ENCODE results near the gene FMNL3.
"Not testable (repeated sequence)": the region's sequence is repeated elsewhere in the genome, so short reads cannot be mapped to it uniquely, and the experiment has no call there.

FMNL3 gene, protein sequence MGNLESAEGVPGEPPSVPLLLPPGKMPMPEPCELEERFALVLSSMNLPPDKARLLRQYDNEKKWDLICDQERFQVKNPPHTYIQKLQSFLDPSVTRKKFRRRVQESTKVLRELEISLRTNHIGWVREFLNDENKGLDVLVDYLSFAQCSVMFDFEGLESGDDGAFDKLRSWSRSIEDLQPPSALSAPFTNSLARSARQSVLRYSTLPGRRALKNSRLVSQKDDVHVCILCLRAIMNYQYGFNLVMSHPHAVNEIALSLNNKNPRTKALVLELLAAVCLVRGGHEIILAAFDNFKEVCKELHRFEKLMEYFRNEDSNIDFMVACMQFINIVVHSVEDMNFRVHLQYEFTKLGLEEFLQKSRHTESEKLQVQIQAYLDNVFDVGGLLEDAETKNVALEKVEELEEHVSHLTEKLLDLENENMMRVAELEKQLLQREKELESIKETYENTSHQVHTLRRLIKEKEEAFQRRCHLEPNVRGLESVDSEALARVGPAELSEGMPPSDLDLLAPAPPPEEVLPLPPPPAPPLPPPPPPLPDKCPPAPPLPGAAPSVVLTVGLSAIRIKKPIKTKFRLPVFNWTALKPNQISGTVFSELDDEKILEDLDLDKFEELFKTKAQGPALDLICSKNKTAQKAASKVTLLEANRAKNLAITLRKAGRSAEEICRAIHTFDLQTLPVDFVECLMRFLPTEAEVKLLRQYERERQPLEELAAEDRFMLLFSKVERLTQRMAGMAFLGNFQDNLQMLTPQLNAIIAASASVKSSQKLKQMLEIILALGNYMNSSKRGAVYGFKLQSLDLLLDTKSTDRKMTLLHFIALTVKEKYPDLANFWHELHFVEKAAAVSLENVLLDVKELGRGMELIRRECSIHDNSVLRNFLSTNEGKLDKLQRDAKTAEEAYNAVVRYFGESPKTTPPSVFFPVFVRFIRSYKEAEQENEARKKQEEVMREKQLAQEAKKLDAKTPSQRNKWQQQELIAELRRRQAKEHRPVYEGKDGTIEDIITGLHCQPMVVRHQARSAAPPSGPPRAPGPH

DNA sequence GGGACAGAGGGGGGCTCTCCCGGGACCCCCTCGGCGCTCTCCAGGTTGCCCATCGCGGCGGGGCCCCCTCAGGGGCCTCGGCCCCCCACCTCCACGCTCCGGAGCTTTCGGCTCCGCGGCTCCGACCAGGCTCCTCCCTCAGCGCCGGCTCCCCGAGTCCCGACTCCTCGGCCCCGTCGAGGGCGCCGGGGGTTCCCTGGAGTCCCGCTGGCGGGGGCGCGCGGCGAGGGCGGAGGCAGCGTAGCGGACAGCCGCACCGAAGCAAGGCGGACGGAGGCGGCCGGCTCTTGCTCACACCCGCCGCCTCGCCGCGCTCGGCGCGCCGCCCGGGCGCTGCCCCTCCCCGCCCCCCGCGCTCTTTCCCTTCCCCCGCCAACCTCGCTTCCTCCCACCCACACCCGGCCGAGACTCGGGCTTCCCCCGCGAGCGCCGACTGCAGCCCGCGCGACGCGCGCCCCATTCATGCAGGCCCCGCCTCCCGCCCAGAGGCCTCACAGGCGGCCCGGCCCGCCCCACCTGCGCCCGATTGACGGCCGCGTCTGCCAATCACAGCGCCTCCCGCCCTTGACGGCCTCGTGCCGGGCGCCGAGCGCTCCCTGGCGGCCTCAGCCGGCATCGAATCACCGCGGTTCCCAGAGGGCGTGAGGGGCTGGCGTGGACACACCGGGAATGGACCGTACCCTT is at the start of gene FMNL3:
TSS of gene FMNL3 (minus strand) at position 278 of the 684 bp plus-strand sequence. CDS start at position 53, 225 bp downstream.
- DNase-seq, result peak; percentile 99
- in situ Hi-C loops (cut with HindIII; ENCODE audit: low pct_ligation_motif_present, low pct_unique_long_range_greater_than_20kb, low sequenced_read_pairs), result no loop called here

DNA sequence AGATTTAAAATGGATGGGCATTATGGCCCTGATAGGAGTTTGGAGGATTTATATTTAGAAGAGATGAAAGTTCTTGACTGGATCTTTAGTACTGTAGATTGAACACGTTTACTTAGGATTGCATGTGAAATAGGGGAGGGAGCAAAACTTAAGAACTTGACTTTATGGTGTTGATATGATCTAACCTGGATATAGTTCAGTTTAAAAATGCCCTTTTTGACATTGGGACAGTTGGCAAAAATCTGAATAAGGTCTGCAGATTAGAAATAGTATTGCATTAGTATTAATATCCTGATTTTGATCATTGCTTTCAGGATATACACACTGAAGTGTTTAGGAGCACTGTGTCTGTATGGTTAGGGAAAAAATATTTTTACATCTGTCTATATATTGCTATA is 43.8 kb upstream of the FMNL3 start:
- DNase-seq, result no peak
- in situ Hi-C loops (cut with HindIII; ENCODE audit: low pct_ligation_motif_present, low pct_unique_long_range_greater_than_20kb, low sequenced_read_pairs), result no loop called here

DNA sequence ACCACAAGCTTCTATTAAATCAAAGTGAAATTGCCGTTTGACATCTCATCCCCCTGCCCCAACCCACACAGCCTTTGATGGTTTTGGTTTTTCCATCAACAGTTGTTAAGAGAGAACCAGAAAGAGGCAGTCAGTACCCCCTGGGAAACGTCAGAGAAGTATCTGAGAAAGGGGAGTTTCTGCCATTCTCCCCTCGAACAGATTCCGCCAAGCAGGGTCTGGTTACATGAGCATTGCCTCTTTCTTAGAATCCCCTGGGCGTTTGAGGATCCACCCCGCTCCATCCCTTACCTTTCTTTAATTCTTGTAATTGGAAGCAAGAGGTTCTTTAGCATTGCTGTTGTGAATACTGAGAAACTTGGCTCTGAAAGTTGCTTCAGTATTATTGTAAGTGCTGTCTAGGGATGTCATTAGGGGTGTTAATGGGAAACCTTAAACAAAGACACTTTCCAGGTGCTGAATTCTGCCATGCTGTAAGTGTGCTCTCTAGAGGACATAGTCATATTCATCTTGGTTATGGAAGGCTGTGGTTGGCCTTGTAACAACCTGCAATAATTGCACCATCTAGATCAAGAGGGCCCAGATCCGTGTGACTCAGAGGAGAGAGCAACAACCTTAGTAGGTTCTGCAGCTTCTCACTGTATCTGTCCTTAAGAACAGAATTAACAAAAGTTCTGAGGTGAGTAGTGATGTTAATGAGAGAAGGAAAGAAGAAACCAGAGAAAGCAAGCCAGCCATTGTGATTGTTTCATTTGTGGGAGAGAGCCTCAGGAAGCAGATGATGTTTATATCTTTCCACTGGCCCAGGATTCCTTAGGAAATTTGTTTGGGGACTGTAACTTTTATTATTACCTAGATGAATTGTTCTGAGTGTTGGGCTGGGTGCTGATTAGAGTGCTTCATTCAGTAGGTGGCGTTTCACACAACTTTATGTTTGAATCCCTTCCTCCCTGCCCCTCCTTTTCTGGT is 43.1 kb upstream of the FMNL3 start:
- DNase-seq, result peak; percentile 55
- in situ Hi-C loops (cut with HindIII; ENCODE audit: low pct_ligation_motif_present, low pct_unique_long_range_greater_than_20kb, low sequenced_read_pairs), result no loop called here

DNA sequence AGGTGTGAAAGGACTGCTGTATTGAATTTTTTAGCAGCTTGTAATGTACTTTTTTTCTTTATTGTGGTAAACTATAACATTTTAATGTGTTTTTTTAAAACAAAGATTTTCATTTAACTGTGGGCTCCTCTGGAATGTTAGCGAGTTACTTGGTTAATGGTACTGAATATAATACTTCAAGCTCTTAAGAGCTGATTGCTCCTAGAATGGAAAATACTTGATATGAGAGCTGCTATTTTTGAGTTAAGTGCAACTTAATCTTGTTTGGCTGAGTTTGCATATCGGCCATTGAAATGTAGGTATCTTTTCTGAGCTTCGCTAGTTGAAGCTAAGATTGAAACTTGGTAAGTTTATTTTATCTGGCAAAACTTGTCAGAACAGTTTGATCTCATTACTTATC is 41.6 kb upstream of the FMNL3 start:
- in situ Hi-C loops (cut with HindIII; ENCODE audit: low pct_ligation_motif_present, low pct_unique_long_range_greater_than_20kb, low sequenced_read_pairs), result no loop called here
- no peak for DNase-seq

DNA sequence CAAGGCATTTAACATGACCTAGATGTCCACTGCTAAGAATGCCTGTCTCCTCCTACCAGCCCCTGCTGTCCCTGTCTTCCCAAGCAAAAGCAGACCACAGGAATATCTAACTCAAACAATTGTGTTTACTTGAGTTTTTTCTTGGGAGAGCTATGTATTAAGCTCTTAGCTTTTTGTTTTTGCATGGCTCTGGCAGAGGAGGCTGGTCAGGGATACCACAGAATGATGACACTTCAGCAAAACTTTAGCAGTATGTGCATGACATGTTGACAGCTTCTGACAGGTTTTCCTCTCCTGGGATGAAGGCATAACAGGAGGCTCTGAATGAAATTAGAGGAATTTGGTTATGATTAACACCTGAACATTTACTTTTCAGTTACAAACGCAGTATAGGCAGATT is 41.1 kb upstream of the FMNL3 start:
- in situ Hi-C loops (cut with HindIII; ENCODE audit: low pct_ligation_motif_present, low pct_unique_long_range_greater_than_20kb, low sequenced_read_pairs), result no loop called here
- DNase-seq, result no peak

DNA sequence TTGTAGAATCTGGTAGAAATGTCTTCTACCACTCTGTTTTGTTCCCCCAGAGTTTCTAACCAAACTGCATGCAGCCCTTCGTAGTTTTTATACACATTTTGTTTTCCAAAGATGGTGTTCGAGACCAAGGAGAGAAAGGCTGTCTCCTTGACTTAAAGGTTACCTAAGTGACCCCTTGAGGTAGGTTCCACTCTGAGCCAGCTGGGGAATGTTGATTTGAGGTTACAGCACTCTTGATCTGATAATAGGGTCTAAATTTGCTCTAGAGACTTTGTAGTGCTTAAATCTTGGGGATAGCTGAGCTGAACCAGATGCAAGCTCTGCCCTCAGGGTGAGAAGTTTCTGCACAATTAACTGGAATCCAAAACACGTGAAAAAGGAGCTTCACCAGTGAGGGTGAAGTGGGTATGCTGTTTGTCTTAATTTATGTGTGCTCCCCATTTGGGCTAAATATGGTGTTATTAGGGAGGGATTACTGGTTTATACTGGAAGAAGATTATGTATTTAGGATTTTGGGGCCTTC is 37.2 kb upstream of the FMNL3 start:
- no peak for DNase-seq
- in situ Hi-C loops (cut with HindIII; ENCODE audit: low pct_ligation_motif_present, low pct_unique_long_range_greater_than_20kb, low sequenced_read_pairs), result no loop called here

DNA sequence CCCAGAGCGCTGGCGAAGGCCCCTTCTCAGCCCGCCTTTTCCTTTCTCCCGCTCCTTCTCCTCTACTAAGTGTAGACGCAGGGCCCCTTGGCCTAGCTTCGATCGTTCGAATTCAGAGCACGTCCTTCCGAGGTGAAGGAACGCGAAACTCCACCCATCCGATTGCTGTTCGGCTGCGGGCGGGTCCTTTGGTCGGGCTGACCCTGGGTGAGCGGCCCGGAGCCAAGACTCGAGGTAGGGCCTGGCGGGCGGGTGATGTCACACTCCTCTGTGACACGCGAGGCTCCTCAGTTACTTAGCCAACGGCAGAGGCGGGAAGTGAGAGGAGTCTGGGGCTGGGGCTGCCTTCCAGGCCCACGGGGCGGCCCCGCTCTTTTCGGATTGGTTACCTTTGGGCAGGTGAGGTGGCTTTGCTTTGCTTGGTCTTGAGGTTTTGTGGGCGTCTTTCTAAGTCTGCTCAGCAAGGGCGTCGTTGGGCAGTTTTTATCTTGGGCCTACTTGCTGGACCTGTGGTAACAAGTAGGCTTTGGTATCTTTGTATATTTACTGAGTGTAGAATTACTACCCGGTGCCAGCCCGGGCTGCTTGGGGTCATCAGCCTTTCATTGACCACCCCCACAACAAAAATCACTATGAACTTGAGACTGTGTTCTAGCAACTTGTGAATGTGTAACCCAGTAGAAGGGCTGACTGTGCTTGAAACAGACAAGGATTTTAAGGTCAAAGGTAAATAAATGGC is 34.8 kb upstream of the FMNL3 start:
- in situ Hi-C loops (cut with HindIII; ENCODE audit: low pct_ligation_motif_present, low pct_unique_long_range_greater_than_20kb, low sequenced_read_pairs), result no loop called here
- DNase-seq, result peak; percentile 97

DNA sequence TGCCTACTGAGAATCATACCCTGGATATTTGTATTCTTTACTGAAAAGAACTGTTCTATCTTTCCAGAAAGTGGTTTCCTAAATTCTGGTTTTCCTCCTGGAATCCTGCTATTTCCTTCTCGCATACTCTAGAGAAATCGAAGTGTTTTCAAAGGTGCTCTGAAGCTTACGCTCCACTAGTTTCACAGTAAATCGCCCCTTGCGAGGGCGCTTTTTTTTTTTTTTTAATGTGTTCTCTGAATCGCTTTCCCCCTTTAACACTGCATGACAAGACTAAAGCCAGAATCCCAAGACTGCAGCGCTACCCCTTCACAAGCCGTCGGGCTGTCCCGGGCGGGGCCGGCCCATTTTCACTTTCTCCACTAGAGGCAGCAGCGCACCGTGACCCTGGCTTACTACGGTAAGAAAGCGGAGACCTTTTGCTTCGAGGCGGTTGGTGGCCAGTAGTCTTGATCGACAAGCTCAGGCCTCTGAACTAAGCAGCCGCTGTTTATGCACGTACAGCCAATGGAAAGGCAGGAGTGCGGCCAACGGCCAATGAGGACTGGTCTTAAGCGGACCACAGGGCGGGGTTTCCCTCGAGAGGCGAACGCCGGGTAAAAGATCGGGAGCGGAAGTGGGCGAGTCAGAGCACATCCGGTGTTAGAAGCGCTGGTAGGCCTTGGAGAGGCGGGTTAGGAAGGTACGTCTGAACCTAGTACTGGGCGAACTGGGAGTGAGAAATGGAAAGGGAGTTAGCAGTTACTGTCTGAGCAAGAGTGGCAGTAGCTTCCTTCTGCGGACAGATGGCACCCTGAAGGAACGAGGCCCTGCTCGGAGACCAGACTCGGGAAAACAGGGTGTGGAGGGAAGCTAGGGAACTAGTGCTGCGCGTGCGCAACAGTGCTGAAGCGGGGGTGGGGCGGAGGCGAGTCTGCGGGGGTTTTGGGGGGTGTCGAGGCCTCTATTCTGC is 34.0 kb upstream of the FMNL3 start, which contains the start of gene TMBIM6:
TSS of gene TMBIM6 (plus strand) at position 628 of the 952 bp plus-strand sequence. CDS start 10,937 bp downstream, outside the sequence.
- in situ Hi-C loops (cut with HindIII; ENCODE audit: low pct_ligation_motif_present, low pct_unique_long_range_greater_than_20kb, low sequenced_read_pairs), result no loop called here
- peak; percentile 100 for DNase-seq

DNA sequence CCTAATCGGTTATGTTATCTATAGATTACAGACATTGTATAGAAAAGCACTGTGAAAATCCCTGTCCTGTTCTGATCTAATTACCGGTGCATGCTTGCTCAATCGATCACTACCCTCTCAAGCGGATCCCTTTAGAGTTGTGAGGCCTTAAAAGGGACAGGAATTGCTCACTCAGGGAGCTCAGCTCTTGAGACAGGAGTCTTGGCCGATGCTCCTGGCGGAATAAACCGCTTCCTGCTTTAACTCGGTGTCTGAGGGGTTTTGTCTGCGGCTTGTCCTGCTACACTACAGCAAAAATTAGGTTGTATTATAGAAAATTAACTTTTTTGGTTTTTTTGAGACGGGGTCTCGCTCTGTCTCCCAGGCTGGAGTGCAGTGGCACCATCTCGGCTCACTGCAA is 33.1 kb upstream of the FMNL3 start:
- DNase-seq; in situ Hi-C loops (cut with HindIII; ENCODE audit: low pct_ligation_motif_present, low pct_unique_long_range_greater_than_20kb, low sequenced_read_pairs): not testable (repeated sequence)

DNA sequence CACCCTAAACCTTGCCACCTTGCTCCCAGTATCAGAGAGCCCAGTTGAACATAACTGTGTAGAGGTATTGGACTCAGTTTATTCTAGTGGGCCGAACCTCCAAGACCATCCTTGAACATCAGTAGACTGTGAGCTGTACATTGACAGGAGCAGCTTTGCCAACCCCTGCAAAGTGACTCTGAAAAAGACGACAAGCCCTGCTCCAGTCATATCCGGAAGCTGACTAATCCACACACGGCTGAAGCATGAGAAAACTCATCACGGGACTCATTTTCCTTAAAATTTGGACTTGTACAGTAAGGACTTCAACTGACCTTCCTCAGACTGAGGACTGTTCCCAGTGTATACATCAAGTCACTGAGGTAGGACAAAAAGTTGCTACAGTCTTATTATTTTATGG is 31.5 kb upstream of the FMNL3 start:
- in situ Hi-C loops (cut with HindIII; ENCODE audit: low pct_ligation_motif_present, low pct_unique_long_range_greater_than_20kb, low sequenced_read_pairs), result not testable (repeated sequence)

DNA sequence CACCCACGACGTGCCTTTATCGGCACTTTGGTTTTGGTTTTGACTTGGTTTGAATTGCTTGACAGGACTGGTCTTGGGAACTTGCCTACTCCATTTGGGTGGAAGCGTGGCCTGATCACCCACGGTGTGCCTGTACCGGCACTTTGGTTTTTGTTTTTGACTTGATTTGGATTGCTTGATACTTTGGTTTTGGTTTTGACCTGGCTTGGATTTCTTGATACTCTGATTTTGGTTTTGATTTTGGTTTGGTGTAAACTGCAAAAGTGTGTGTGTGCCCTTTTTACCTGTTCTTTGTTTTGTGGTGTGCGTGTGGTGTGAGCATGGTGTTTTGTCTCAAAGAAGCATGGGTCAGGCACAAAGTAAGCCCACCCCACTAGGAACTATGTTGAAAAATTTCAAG is 27.7 kb upstream of the FMNL3 start:
- in situ Hi-C loops (cut with HindIII; ENCODE audit: low pct_ligation_motif_present, low pct_unique_long_range_greater_than_20kb, low sequenced_read_pairs); DNase-seq: not testable (repeated sequence)

More for the DNA sequence above, 31.5 kb upstream of the FMNL3 start:
- not testable (repeated sequence) for DNase-seq

DNA sequence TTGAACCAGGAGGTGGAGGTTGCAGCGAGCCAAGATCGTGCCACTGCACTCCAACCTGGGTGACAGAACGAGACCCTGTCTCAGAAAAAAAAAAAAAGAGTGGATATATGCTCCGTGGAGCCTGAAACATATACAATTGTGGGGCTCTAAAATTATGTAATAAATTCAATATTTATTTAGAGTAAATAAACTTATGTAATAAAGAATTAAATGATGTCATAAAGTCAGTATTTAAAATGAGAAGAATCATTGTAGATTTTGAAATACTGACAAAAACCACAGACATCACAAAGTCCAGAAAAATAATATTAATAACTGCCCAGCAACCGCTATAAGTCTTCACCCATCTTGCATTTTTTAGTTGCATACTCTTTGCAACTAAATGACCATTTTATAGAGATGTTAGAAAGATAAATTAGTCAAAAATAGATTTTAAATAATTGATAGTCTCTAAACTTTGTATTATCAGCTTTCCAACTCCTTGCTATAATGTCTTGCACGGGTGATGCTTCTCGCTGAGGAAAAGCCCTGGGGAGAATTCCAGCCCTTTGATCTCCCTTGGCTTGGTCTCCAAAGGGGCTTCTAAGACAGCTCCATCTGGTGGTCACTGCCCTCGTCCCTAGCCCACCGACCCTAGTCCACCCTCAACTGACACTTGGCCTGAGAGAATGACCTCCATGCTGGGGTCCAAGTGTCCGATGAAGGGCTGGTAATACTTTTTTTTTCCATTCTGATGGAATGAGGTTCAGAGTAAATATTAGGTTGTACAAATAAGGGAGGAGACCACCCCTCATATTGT is 26.2 kb upstream of the FMNL3 start:
- in situ Hi-C loops (cut with HindIII; ENCODE audit: low pct_ligation_motif_present, low pct_unique_long_range_greater_than_20kb, low sequenced_read_pairs), result no loop called here
- no peak for DNase-seq

DNA sequence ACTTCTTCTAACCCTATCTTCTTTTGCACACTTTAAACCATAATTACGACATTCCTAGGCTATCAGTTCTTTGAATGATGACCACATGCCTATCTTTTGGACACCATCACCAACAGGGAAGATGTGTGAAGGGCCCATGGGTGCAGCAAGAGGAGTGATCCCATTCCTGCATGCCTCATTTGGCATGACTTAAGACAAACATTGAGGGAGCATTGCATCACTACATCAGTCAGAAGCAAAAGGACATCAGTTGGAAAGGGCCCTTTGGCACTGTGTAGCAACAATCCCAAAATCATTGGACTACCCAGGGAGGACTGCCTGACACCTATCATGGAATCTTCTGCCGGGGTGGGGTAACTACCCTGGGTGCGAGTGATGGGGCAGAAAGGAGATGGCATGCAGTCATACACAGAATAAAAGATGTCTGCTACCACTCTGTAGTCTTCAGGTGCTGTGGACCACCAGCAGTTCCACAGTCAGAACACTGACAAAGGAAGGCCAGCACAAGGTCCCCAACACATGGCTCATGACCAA is 23.4 kb upstream of the FMNL3 start:
- in situ Hi-C loops (cut with HindIII; ENCODE audit: low pct_ligation_motif_present, low pct_unique_long_range_greater_than_20kb, low sequenced_read_pairs), result no loop called here

DNA sequence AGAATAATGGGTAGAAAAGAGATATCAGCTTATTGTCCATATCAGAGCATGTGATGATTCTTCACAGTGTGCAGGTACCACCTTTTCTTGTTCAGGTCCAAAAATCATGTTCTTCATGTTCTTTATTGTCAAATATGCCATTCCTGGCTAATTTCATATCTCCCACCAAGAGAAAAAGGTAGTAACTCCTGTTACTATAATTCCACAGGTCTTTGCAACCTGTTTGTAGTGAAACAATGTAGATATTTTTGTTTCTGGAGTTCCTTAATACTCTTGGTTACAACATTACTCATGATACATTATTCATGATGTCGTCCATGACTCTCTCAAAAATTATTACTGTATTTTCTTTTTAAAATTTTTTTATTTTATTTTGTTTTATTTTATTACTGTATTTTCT is 22.8 kb upstream of the FMNL3 start:
- in situ Hi-C loops (cut with HindIII; ENCODE audit: low pct_ligation_motif_present, low pct_unique_long_range_greater_than_20kb, low sequenced_read_pairs), result no loop called here
- DNase-seq, result no peak

More for the DNA sequence above, 23.4 kb upstream of the FMNL3 start:
- no peak for DNase-seq

DNA sequence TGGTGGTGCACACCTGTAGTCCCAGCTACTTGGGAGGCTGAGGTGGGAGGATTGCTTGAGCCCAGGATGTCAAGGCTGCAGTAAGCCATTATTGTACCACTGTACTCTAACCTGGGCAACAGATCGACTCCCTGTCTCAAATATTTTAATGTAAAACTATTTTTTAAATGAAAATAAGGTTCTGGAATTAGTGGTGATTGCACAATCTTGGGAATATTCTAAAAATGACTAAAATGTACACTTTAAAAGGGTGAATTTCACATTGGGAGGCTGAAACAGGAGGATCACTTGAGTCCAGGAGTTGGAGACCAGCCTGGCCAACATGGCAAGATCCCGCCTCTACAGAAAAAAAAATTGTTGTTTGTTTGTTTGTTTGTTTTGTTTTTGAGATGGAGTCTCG is 21.2 kb upstream of the FMNL3 start:
- no peak for DNase-seq

More for the DNA sequence above, 21.2 kb upstream of the FMNL3 start:
- in situ Hi-C loops (cut with HindIII; ENCODE audit: low pct_ligation_motif_present, low pct_unique_long_range_greater_than_20kb, low sequenced_read_pairs), result no loop called here
